Inflammatory macrophage treated with lipopolysaccharide for 1 hour (primary cell): ENCODE results near the gene MAN1A1.

Source experiments
- DNase-seq, 2 donors: peaks; one replicate each; pipeline ENCODE4 v3.0.0-alpha.2; 2020 to 2022

Gene MAN1A1

DNA sequence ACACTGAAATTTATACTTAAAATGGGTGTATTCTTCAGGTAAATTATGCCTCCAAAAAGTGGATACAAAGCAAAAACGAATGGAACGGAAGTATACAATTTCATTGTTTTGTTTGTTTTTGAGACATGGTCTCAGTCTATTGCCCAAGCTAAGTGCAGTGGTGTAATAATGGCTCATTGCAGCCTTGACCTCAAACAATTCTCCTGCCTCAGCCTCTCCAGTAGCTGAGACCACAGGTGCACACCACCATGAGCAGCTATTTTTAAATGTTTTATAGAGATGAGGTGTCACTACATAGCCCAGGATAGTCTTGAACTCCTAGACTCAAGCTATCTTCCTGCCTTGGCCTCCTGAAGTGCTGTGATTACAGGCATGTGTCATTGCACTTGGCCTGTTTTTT is 122.2 kb downstream of the MAN1A1 start:
- no peak for DNase-seq

DNA sequence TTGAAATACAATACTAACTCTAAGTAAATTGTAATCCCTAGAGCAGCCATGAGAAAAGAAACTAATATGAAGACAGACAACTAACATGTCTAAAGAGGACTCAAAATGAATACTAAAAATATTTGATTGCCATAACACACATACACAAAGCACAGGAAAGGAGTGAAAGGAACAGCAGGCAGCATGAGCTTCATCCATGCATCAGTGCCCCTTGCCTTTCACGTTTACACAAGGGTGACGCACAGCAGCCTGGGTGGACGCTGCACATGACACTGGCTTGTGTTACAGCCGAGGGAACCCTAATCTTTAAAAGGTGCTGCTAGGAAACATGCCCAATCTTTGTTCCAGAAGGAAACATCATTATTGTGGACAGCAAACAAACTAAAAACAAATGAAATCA is 123.5 kb downstream of the MAN1A1 start:
- DNase-seq = no peak

DNA sequence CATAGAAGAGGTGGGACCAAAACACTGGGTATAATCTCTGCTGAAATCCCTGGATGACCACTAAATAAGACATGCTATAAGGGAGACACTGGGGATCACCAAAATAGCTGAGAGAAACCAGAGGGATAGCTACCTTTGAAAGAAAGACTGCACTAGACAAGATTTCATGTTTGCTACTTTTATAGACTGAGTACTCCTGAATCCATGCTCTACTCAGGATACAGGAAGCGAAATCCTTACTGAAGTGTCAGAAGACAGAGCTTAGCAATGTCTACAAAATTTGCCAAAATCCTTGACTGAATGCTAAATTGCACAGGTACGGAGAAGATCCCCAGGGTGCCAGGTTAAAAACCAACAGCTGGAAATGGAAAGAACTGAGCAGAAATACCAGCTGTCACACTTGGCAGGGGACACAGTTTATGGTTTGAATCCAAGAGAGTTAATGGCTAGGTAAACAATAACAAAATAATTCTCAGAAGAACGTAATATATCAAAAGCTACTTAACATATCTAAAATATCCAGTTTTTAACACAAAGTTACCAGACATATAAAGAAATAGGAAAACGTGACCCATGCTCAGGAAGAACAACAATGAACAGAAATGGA is 125.4 kb downstream of the MAN1A1 start:
- DNase-seq = no peak

DNA sequence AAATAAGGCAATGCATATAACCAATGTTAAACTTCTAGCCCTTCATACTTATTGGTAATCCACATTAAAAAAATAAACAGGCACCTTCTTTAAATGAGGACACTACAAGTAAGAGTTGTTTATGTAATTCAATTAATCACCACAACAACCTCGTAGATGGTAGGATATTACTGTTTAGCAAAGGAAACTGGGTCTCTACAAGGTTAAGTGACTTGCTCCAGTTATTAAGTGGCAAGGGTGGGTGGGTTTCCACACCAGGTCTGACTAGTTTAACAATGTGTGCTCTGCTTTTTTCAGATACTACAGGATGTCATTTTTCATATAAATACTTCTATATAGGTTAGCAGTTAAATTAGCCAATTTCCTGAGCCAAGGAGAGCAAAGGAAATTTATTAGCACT is 129.1 kb downstream of the MAN1A1 start:
- no peak for DNase-seq

DNA sequence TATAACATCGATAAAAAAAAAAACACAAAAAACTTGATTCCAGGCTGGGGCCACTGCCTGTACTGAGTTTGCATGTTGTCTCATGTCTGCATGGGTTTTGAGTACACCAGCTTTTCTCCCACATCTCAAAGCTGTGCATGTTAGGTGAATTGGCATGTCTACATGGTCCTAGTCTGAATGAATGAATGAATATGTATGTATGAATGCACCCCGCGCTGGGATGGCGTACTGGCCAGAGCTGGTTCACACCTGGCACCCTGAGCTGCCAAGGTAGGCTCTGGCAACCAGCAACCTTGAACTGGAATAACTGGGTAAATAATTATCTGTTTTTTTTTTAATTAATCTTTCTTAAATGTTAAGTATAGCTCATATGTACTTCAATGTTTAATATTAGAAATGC is 131.0 kb downstream of the MAN1A1 start:
- DNase-seq = no peak

DNA sequence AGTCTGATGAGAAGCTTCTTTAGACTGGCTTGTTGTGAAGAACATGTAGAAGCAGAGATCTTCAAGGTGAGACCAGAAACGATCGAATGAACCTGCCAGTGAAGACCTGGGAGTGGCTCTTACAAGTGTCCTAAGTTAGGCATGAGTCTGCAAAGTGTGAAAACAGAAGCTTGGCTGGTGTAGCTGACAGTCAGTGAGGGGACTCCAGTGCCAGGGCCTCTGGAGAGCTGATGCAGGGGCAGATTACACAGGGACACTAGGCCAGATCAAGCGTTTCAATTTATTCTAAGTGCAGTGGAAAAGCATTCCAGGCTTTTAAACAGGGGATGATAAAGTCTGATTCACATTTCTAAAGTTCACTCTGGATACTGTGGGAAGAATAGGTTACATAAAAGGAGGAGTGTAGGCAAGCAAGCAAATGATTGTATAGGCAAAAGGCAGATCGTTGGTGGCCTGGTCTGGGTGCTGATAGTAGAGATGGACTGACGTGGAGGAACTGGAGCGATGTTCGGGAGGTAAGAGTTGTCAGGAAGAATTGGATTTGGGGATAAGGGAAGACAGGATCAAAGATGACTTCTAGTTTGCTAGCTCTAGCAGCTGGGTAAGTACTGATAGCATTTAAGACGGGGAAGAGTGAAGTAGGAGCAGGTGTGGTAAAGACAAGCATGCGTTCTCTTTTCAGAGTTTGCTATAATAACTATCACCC is 133.5 kb downstream of the MAN1A1 start:
- DNase-seq = no peak

DNA sequence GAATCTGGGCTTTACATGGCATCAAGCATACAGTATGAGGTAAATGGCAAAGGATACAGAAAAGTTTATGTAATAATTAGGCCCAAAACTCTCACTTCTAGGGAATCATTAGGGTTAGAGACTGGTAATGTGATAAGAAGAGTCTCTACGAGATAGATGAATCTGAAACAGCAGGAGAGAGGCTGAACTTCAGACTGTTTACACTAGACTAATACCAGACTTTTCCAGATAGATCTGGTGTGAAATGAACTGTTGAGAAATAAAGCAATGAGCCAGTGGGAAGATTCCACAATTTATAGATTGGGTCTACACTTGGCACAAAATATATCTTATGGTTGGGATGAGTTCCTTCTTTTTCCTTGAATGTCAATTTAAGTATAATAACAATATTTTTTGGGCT is 134.3 kb downstream of the MAN1A1 start:
- no peak for DNase-seq

DNA sequence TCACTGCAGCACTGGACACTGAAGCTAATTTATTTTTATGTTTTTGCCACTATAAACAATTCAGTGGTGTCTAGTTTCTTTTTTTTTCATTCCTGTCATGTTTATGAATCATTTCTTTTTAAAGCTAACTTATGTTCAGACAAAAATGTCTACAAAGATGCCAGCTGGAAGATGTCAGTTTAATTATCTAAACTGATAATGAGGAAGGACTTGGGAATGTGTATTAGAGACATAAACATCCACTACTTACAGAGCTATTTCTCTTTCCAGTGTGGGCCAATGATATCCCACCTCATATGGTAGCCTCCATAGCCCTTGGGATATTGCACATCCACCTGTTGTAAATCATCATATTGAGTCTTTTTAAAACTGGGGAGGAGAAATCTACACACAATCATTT is 139.0 kb downstream of the MAN1A1 start:
- no peak for DNase-seq

DNA sequence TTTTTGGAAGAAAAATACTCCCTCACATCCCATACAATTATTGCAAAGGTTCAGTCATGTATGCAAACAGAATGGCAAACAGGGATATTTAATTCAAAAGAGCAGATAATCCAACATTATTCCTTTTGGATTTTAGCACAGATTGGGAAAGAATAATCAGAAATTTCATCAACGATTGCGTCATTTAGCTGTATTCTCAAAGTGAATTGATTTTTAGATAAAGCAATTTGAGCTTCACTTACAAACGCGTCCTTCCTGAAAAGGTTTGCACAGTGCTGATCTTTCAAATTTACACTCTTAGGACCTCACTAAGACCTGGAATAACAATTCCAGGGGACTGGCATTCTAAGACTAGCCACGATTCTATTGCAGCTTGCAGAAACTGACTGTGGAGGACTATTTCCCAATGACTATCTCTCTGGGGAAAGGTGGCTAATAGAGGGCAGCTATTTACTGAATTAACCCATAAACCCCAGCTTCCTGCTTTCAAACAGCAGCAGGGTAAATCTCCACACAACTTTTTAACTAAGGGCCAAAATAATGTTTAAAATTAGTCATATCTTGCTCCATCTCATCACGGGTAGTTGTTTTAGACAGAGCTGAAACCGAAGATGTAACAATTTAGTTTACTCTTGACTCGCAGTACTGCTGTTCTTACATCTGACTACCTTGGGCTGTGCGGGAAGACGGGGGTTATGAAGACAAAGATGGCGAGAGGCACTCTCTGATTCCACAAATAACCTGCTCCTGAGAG is 139.9 kb downstream of the MAN1A1 start:
- no peak for DNase-seq

DNA sequence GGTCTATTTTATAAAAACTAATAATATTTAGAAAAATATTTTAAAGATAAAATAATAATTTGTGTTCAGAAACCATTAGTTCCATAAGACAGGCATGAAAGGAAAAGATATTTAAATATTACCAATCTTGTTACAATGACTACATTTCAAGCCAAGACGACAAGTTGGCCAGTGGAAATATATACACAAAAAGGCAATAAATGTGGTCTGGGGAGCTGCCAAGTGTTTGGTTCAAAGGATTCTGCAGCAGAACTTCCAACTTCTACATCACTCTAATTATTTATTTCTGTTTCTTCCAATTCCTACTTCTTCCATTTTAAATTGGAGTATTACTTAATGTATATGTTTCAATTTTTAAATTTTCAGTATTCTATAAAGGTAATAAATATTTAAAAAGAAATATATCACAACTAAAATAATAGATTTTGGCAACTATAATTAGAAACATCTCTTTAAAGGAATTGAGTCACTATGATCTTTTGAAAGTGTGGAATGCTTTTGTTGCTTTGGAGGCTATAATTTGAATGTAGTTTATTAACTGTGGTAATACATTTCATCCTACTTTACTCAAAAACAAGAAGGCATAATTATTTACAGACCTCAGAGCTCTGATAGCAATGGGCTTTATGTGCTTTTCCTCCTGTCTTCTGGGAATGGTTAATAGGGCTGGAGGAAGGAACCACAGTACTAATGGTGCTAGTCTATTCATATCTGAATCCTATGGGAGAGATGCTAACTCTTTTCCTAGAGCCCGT is 141.4 kb downstream of the MAN1A1 start:
- DNase-seq = no peak

DNA sequence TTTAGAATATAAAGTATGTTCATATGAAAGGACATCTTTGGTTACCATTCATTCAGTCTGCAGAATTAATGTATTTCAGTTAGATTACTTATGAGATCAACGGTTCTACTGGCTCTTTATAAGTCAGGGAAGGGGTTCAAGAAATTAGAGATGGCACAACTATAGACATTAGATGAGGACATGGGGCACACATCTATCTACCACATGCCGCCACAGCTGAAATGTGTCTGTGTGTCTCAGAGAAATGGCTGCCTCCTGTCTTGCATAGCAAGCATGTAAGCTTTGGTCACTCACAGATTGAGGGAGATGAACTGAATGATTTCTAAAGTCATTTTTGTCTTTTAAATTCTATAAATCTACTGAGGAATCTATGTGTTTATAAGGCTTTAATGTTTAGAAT is 142.2 kb downstream of the MAN1A1 start:
- DNase-seq = no peak

DNA sequence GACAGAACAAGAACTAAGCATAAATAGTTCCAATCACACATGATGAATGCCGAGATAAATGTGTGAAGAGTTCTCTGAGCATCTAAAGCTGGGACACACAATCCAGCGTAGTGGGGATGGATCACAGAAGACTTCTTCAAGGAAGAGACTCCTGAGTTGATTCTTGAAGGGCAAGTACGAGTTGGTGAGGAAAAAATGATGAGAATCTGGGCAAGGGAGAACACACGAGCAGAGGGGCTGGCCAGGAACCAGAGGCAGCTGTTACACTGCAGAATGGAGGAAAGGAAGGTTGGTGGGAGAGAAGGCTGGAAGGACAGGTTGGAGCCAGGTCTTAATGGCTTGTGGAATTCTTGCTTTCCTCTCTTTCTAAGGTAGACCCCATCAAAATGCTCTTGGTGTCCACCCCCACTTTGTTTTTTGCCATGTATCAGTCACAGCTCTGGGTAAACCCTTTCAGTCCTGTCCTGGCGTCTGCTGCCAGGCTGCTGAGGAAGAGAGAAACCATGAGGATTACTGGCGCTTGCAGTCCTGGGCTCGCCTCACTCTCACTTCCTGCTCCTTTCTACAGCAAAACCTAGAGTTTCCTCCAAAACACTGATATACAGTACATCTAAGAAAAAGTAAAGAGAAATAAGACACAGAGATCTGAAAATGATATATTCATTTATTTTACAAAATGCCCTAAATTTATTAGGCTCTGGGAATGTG is 143.5 kb downstream of the MAN1A1 start:
- DNase-seq = peak in 1 of 2 donors; percentile 6

DNA sequence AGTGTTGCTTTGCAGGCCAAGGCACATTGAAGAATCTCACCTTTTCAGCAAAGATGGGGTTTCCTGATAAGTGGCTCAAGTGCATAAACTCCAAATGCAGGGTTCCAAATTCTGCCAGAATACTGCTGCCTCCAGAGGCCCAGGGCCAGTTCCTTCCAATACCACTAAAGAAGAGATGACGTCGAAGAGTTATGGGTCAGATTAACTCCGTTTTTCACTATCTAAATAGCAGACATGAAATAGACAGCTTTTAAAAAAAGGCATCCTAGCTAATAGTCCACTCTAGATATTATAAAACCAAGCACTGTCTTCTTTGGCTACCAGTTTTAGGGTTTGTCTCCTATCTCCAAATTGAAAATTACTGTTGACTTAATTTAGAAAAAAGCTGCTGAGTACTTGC is 144.8 kb downstream of the MAN1A1 start:
- no peak for DNase-seq

DNA sequence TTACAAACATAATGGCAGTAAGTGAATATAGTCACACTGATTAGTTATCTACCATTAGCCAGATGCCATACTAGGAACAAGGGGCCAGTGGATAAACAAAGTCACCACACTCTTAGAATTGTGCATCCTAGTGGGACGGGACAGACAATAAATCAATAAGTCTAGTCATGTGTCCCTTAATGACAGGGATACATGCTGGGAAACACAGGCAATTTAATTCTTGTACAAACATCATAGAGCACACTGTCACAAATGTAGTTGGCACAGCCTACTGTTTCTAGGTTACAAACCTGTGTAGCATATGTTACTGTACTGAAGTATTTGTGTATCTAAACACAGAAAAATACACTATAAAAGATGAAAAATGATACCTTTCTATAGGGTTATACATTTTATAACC is 148.1 kb downstream of the MAN1A1 start:
- DNase-seq = no peak

DNA sequence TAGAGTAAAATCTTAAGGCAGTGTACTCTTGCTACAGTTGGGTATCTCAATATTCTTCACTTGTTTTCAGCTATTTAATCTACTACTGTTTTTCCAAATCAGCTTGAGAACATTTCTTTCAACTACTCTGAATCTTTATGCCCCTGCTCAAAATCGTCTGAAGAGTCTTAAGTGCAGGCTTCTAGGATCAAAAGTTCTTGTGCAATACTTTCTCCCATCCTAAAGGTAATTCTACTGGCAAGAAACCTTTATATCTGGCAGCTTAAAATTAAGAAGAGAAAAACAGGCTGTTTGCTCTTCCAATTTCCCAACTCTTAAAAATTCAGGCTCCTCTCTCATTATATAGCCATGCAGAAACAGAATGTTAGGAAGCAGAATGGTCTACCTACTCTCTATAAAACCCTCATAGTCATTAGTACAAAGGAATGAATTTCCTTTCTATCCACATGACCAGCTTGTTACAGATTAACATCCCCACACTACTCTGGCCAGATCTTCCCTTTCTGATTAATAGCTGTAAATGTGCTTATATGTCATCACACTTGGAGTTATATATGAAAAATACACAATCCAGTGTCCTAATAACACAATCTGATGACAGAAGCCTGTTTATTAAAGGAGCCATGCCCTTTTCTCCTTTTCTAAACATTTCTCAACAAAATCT is 148.9 kb downstream of the MAN1A1 start:
- DNase-seq = no peak

DNA sequence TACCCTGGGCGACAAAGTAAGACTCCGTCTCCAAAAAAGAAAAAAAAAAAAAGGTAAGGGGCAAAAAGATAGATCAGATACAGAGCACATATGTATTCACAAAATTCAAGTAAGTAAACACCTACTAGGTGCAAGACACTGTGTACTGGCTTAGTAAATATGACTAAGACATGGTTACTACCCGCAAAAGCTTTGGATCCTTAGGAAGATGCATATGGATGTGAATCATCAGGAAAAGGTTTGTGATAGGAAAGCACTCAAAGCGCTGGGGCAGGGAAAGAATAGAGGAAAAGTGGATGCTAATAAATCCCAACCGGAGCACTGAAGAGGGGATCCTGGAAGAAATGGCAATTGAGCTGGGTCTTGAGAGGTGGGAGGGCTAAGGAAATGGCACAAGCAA is 152.3 kb downstream of the MAN1A1 start:
- no peak for DNase-seq

DNA sequence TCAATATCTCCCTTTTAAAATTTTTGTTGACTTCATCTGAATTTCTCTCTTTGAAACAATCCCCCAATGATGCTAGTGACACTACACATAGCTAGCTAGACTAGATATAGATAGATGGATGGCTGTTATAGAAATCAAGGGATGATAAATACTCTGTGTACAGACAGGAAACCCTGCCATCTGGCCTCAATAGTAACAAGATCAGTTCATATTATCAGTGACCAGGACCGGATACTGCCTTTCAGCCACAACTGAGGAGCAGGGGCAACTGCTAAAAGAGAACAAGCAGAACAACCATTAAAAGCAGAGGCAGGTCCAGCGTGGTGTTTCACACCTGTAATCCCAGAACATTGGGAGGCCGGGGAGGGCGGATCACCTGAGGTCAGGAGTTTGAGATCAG is 152.8 kb downstream of the MAN1A1 start:
- no peak for DNase-seq

DNA sequence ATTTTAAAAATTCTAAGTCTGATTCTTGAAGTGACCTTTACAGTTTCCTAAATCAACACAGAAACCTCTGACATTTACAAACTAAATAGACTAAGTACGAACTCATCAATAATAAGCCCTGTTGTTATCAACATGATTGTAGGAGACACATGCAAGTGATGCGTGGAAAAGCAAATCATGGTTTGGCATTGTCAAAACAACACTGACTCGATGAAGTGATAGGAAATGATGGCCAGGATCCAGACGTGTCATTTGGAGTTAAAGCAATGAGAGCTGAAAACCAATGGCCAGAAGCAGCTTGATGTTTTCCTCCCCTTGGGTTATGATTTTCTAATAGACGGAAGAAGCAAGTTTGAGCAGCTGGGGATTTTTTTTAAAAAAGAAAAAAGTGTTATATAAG is 153.7 kb downstream of the MAN1A1 start:
- no peak for DNase-seq

DNA sequence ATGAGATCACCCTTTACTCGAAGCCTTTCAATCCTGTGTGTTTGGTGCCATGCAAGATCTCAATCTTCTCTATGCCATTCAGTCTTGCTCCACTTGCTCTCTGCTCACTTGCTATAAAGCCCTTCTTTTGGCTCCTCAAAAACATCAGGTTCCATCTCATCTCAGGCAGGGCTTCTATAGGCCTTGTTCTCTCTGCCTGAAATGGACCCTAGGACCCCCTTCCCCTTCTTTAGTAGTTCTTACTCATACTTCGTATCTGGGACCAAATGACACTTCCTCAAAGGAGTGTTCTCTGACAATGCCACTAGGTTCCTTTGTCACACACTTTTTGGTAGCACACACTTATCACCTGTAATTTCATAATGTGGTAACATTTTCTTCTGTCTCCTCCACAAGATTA is 154.4 kb downstream of the MAN1A1 start:
- no peak for DNase-seq

DNA sequence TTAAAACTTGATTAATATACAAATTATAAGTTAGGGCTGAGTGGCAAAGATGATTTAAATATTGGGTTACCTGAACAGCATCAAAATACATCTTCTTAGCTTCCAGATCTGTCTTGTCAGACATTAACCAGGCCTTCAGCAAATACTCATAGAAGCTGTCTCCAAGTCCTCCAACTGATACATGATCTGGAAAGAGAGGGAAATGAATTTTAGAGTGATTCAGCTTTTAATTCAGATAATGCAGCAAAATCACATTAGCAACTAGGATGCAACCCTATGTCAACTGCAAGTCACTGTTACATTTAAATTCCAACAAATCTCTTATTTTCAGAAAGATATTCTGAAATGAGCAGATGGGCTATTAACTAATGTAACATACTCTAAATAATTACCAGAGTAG is 155.9 kb downstream of the MAN1A1 start:
- DNase-seq = no peak

DNA sequence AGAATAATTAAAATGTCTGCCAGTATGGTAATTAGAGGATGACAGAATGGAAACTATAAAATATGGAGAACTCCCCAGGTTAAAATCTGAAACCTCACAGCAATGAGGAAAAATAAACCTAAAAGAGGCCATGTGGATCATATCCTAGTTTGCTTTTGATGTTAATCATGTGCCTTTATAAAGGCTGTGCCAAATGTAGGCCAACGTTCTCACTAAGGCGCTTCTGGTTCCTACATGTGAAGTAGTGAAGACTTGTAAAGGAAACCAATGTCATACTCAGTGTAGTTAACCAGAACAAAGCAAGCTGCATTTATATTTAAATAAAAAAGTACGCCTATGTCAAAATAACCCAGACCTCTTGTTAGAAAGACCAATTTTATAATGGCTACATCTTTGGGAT is 157.4 kb downstream of the MAN1A1 start:
- DNase-seq = no peak

DNA sequence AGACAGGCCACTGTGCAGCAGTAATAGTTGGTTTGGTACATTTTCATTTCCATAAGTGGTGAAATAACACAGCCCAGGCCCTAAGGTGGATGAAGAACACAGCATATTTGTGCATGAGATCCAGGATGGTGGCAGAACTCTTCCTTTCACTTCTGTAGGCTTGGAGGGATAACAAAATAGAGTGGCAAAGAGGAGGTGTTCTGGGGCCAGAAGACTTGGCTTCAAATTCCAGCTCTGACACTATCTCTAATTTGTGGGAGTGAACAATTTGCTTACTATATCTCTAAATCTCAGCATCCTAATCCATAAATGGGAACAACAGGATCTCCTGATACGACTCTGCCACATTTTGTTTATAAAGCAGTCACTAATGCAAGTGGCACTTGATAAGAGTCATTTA is 159.4 kb downstream of the MAN1A1 start:
- no peak for DNase-seq
